HG02610 (cell line): ENCODE measurements around the gene ACY1.

ENCODE experiments used
- ATAC-seq: cut with Tn5 transposase; IDR thresholded peaks from one replicate; pipeline ENCODE4 v1.9.1; 2021; ENCODE audit warnings: mild to moderate bottlenecking, moderate library complexity; ENCODE audit not compliant: unreplicated experiment

The ACY1 gene

DNA sequence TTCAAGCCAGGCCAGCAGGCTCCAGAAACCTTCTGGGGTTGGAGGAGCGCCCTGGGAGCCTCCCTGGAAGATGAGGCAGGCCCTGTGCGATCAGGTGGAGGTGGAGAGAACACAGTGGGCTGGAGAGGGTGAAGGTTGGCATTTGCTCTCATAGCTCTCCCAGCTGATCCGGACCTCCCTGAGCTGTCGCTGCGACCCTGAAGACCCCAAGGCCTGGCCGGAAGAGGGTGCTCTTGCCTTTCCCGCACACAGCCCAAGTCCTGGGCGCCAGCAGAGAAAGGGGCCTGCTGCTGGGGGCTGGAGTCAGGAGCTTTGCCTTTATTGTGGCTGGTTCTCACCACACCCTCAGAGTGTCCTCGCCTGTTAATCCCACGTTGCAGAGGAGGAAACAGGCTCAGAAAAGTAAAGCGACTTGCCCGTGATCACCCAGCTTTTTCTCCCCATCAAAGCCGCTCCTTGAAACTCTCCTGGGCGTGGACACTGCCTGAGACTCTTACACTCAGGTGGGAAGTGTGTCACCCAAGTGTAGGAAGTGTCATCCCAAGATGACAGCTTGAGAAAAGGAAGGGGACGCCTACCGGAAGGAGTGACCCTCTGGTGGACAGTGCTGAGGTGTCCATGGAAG, 20.9 kb downstream of the ACY1 start:
- ATAC-seq = no peak

DNA sequence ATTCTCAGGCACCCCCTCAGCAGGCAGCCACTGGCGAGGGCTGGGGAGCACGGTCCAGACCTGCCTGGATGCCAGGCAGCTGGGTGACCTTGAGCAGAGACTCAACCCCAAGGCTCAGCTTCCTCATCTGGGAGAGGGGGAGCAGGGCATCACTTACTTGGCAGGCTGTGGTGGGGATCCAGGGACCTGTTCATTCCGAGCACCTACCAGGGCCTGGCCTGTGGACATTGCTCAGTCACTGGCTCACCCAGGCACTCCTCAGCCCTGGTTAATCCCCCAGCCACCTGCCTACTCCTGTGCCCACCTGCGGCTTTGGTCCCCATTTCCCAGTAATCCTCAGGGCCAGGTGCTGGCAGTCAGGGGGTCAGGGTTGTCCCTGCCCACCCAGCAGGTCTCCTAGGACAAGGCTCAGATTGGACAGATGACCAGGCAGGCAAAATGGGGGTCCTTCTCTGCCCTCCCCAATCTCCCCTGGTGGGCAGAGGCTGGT, 21.6 kb downstream of the ACY1 start:
- ATAC-seq = no peak

DNA sequence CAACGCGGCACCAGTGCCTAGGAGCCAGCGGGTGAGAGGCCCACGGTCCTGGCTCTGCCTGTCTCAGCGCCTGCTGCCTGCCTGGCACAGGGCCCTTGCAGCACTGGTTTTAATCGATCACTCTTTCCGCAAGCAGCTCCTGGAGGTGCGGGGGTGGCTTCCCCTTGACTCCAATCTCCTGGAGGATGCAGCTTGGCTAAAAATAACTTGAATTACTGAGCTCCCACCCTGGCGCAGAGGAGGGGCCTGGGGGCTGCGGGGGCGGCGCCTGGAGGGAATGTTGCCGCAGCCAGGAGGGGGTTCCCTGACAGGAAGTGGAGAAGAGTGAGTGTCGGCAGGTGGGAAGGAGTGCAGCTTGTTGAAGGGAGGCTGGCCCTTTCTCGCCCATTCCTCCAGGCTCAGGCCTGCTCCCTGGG, 22.2 kb downstream of the ACY1 start:
- no peak for ATAC-seq

DNA sequence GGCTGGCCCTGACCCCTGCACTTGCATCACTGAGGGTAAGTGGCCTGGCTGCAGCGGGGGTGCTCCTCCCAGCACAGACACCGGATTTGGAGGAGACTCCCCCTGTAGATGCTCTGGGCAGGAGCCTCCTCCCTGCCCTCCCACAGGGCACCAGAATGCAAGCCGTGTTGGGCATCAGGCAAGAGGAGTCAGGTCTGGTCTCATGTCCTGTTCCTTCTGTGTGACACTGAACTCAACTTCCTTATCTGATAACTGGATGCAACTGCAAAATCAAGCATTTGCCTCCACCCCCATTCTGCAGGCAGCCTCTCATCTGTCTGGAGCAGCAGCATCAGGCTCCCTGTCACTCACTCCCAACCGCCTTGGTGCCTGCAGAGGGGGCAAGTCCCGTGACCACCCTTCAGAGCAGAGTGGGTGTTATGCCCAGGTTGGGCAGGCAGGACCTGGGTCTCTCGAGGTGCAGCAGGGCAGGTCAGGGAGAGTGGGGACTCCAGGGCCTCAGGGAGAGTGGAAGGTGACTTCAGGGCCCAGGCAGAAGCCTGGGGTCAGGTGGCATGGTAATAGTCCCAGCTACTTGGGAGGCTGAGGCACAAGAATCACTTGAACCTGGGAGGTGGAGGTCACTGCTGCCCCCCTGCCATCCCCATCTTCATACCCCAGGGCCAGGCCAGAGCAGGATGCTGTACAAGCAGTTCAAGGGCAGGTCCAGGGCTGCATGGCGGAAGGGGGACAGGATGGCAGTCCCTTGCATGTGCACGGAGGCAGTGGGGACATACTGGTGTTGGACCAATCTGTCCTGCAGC, 22.9 kb downstream of the ACY1 start:
- ATAC-seq = no peak

DNA sequence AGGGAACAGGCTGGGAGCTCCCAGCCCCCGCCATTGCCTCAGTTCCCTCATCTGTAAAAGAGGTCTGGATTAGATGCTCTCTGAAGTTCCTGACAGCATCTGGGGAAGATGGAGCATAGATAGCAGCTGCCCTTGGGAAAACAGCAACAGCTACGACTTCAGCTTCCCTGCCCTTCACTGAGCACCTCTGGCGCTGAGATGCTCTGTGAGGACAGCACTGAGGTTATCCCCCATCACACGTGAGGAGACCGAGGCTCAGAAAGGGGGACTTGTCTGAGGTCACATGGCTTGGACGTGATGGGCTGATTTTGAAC, 23.4 kb downstream of the ACY1 start:
- ATAC-seq = no peak

DNA sequence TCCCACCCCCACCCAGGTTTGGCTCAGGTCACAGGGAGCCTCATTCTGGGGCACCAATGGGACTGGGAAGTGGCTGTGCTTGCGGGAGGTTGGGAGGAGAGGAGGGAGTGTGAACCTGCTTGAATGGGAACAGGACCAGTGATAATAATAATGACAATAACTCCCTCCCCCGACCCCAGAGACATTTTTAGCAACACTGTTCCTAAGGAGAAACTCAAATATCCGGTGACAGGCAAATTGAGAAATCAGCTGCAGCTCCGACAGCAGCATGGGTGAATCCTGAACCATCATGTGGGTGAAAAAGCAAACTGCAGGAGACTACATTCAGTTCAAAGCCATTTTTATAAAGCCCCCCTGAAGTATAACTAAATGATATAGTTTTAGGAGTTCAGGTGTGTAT, 24.0 kb downstream of the ACY1 start:
- ATAC-seq = no peak

DNA sequence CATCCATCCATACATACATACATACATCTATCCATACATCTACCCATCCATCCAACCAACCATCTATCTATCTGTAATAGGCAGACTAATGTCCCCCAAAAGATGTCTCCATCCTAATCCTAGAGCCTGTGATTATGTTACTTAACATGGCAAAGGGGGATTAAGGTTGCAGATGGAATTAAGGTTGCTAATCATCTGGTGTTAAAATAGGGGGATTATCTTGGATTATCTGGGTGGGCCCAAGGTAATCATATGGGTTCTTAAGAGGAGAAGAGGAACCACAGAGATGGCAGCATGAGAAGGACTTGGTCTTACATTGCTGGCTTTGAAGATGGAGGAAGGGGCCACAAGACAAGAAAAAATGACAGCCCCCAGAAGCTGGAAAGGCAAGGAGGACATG, 27.1 kb downstream of the ACY1 start:
- ATAC-seq = no peak

DNA sequence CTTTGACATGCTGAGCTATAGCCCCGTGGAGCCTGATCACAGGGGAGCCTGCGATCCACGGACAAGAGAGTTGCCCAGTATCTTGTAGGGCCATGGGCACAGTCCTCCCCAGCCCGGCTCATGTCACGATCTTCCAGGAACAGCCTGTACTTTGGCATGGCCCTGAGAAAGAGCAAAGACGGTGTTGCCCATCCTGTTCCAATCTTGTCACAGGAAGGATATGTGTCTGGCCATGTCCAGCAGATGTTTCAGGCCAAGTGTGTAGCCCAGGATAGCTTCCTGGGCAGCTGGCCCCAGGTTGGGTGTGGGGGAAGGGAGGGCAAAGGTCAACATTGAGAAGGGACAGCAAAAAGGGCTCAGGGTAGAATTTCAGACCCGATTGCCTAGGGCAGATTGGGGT, 29.4 kb downstream of the ACY1 start:
- ATAC-seq = no peak

DNA sequence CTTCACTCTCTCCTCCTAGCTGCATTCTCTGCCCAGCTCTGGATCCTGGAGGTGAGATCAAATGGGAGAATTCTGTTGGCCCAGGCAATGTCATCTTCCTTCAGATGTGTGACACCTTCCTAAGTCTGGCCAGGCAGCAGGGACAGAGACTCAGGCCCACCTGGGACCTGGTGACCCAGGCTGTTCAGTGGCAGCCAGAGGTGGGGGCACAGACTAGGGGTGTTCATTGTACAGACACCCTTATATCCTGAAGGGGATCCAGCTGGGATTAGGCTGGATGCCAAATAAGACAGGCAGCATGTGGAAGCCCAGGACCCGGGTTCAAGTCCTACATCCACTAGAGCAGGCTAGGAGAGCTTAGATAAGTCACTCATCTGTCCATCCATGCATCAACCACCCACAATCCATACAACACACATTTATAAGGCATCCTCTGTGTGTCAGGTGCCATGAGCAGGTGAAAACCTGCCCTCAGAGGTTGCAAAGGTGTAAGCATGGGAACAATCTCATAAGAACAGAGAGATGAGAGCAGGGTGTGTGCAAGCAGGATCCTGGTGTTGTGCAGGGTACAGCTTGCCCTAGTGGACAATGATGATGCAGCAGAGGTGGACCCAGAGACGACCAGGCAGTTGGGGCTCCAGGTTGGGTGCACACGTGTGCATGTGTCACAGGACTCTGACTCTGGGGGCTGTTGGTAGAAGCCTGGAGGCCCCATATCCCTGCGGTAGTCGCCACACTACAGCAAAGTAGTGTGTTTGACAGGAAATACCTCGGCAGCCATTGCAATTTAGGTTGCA, 30.7 kb downstream of the ACY1 start:
- no peak for ATAC-seq

DNA sequence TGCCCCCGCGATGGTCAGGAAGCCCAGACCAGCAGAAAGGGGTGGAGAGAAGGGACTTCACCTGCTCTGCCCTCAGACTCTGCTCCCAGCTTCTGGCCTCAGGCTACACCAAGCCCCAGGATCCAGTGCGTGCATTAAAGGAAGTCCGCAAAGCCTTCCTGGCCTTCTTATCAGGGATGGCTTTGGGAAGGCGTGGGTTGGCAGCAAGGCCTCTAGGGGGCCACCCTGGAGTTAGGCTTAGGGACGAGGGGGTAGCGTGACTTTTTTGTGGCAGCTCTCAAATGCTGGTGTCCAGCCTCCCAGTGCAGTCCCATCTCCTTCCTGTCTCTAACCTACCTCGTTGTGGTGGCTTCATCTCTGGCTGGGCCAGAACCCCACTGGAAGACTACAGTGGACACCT, 31.3 kb downstream of the ACY1 start:
- ATAC-seq = no peak

DNA sequence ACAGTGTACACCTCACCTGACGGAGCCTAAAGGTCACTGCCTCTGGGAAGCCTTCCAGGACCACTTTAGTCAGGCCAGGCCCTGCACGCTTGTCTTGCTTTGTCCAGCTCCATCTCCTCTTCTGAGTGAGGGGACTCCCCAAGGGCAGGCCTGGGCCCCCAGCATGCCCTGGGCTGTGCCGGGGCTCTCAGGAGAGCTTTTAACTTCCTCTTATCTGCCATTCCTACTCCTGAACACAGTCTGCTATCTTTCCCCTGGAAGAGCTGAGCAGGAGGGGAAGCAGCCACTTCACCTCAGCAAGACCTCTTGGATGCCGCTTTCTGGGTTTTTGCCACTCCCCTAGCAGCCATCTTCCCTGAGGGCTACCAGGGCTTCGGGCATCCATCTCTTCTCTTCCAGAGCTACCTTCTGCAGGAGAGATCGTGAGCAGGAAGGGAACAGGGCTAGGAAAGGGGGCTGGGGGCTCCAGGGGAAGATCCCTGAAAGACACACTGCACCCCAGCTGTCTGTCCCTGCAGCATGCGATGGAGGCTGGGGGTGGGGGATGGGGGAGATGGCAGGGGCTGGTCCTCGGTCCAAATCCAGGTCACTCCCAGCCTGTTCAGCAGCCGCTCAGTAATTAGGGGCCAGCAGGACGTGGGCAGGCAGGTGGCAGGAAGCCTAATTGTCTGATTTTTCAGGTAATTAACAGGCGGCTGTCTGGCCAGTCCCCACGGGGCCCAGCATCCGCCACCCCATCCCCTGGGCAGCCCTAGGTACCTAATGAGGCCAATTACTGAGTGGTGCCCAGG, 32.3 kb downstream of the ACY1 start:
- ATAC-seq = no peak

DNA sequence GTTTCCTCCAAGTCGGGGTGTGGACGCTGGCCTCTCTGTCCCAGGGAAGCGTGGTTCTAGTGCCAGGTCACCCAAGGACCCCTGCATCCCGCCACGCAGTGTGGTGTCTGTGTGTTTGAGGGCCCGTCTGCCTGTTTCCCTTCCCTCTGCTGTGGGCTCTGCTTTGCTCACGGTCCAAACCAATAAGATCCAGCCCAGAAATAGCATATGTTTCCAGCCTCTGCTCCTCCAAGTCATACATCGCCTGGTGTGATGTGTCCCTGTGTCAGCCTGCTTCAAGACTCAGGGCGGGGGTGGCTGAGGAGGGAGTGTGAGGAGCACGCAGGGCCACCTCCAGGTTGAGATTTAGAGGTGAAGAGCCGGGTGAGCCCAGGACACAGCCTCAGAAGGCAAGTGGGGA, 34.3 kb downstream of the ACY1 start:
- ATAC-seq = no peak

DNA sequence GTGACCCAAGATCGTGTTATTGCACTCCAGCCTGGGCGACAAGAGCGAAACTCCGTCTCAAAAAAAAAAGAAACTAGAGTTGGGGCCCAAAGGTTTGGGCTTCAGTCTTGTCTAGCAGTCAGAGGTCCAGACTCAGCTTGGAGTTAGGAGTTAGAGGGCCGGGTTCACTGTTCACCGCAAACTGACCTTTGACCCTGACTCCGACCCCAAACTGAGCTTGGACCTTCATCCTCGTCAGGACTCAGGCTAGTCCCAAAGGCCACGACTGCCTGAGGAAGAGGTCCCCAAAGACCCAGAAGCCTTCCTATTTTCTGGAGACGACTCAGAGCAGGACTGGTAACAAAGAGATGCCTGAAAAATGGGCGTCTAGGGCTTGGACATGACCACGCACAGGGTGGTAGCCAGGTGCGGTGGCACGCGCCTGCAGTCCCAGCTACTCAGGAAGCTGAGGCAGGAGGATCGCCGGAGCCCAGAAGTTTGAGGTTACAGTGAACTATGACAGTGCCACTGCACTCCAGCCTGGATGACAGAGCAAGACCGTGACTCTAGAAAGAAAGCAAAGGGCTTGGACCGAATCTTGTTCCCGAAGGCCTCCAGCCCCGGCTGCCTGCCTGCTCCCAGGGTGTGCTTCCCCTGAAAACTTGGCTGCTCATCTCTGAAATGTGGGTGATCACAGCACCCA, 35.1 kb downstream of the ACY1 start:
- ATAC-seq = no peak

DNA sequence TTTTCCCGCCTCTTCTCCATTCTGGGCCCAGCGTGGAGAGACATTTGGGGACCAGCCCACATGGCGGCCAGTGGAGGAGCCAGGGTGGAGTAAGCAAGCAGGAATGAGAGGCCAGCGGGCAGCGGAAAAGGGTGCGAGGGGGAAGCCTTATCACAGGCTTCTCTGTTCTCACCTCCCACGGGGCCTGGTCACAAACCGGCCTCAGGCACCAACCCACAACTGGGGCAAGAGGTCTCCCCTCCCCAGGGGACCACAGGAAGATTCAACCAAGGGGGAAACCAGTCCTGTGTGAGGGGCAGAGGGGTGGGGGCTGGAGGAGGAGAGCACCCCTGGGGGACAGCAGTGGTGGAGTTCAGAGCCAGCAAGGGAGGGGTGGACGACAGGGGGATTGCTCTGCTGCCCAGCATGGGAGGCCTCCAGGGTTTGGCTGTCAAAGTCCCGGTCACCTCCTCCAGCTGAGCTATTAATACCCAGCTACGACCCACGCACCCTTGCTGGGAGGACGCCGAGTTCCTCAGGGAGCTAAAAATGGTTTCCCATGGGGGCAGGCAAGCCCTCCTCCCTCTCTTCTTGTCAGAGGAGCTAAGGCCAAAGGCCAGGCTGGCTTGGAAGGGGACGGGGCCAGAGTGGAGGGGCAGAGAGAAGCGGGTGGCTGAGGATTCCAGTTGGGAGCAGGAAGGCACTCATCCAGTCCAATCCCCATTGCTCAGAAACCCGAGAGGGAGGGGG, 36.2 kb downstream of the ACY1 start:
- ATAC-seq = no peak

DNA sequence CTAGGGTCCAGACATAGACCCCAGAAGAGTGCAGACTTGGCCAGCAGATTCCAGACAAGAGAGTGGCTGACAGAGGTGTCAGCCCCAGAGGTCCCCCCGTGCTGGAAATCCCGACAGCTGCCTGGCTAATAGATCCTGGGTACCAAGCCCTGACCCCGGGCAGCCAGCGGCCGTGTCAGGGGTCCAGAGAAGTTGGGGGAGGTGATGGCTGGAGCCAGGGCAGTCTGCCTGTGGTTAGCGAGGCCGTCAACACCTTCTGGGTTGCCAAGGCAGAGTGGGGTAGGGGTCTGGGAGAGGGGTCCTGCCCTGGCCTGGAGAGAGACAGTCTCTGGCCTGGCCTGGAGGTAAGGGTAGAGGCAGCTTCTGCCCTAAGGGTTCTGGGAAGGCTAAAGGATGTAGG, 37.5 kb downstream of the ACY1 start:
- ATAC-seq = no peak

DNA sequence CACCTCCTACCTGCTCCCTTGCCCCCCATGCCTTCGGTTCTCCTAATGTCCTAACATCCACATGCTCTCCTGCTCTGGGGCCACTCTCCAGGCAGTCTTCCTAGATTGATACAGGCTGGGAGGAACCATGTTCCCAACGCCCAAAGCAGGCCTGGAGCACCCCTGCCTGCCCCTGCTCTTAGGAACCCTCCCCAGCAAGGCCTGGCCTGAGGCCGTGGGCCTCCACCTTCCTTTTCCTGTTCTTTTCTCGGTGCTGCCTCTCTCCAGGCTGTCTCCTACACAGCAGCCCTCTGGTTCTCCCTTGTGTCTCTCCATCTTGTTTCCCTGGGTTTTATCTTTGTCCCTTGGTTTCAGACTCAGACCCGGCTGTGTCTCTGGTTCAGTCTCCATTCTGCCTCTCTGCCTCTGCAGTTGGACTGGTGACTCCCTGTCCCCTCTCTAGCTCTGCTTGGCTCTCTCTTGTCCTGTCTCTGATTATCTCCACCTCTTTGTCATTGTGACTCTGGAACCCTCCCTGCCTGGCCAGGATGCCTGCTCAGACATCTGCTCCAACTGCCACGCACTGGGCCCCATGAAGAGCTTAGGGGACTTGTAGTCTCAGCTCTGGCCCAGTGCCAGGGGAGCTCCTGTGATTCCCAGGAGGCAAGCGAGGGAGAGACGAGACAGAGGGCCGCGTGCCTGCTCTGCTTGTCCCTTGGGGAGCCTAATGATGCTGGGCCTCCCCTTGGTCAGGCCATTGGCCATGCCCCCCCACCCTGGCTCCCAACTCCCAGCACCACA, 38.3 kb downstream of the ACY1 start:
- no peak for ATAC-seq

DNA sequence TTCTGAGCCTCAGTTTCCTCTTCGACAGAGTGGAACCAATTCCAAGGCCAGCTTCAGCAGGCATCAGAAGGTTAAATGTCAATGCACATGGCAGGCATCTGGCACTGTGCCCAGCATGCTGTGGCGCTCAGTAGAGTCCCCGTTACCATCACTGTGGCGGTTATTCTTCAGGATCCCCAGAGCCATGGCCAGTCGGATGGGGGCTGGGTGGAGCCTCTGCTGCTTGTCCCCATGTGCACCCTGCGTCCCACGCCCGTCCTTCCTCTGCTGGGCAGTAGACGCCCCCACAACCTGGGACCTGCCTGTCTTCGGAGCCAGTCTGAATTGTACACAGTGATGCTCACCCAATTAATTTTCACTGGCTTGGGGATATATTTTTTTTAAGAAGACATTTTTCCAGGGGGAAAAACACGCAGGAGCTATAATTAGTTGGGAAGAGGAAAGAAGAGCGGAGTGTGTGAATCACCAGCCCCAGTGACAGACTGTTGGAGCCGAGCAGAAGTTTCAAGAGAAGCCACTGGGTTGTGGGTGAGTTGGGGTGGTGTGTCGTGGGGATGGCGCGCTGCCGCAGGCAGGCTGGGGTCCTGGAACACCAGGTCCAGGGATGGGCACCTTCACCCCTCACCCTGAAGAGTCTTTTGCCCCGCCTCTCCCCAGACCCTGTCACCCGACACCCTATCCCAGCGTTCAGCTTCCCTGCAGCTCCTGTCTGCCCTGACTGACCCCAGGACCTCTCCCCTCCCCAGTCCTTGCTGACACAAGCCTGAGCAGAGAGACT, 39.2 kb downstream of the ACY1 start:
- ATAC-seq = no peak

DNA sequence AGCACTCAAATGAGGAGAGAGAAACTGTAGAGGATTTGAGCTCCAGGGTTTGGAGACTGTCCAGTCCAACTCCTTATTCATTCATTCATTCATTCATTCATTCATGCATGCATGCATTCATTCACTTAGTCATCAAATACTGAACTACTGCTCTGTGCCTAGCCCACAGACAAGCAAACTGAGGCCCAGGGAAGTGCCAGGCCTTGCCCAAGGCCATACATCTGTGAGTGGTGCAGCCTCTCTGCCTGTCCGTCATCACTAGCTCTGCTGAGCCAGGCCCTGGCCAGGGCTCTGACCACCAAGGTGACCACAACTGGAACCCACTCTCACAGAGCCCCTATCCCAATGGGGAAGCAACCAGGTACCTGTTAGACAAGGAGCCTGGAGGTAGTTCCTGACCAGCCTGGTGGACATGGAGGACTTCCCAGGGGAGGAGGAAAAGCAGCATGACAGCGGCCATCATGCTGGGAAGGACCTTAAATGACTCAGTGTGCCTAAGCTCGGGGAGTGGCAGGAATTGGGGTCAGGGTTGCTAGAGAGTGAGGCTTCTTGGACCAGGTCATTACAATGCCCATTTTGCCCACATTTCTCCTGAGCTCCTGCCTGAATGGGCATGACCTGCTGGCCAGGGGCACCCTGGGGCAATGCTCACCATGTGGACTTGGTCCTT, 39.9 kb downstream of the ACY1 start:
- ATAC-seq = no peak
